Right renal pelvis (tissue), 4 donors: ENCODE results near the gene THRB. TPM values are rescaled to one million over a fixed set of nuclear protein-coding genes. Genes with fewer than 3 reads are reported as not detected.

ENCODE experiments used
- DNase-seq, 4 donors: peaks; one replicate each; pipeline ENCODE4 v3.0.0-alpha.2; 2013; ENCODE audit warnings: low read depth in 4 of 4, low spot score in 3 of 4, missing footprints in 1 of 4
- polyA plus RNA-seq, 4 donors: library from polyadenylated mRNA; unstranded; fragments of 120-200 nt; gene quantifications; one replicate each; pipeline ENCODE4 v1.2.1, GENCODE V29; 2013; ENCODE audit not compliant: insufficient read length in 4 of 4

Gene THRB
- polyA plus RNA-seq, 4 donors, result 23.2 to 31.3 (median 27.0) TPM

DNA sequence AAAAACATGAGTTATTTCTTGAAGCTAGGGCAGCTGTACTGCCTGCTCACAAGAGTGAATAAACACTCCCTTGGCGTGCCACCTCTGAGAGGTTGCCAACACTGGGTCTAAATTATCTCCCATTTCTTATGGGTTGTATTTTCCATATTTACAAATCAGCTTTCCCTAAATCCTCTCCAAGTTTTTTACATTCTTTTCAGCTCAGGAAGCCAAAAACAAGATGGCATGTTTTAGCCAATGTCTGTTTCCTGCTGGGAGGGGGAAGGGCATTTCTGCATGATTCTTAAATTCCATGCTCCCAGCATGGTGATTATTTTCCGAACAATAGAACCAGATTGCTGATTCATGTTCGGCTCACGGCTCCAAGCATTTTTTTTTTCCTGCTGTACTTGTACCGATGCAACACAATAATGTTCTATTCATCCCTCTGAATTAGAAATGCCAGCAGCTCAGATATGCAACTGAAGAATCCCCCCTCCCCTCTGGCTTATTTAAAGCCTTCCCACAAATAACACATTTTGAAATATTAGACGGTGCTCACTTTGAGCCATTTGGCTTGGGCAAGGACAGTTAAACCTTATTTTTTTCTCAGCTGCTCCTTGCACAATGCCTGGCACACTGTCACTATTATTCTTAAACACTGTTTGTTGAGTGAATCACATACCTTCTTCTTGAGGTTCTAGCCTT lies 252.5 kb downstream of the THRB start:
- DNase-seq, result no peak

GRCh38 chr3:24240306-24240705 lies 254.3 kb downstream of the THRB start:
- no peak for DNase-seq

DNA sequence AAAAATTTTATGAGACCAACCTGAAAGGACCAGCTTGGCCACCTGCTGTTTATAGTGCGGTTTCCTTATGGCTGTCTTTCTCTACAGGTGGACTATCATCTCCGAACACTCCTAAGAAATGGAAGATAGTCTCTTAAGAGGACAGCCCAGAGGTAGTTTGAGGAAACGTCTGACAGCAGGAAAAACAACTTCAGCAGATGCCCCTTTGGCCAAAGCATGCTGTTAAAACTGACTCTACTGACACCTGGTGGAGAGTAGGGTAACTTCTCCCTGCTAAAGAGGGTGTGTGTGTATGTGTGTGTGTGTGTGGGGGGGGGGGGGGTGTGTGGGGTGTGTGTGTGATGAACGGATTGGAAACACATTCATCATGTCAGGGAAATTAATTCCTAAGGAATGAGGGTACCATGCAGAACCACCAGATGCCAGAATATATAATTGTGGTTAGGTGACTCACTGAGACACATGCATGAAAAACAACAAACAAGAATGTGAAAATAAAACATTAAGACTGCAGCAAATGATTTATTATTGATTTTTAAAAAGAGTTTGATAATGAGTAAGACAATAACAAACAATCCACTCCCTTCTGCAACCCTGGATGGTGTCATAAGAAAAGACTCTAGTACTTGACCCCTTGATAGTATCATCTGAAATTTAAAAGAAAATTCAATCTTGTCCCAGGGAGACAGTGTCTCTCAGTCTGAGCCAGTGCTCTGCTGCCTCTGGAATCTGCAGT lies 256.5 kb downstream of the THRB start:
- DNase-seq, result peak; percentile 47 to 52 (median 49)

- DNase-seq, result no peak
Measured at GRCh38 chr3:24235121-24235520, 259.5 kb downstream of the THRB start.

GRCh38 chr3:24232784-24233183 lies 261.9 kb downstream of the THRB start:
- no peak for DNase-seq

DNA sequence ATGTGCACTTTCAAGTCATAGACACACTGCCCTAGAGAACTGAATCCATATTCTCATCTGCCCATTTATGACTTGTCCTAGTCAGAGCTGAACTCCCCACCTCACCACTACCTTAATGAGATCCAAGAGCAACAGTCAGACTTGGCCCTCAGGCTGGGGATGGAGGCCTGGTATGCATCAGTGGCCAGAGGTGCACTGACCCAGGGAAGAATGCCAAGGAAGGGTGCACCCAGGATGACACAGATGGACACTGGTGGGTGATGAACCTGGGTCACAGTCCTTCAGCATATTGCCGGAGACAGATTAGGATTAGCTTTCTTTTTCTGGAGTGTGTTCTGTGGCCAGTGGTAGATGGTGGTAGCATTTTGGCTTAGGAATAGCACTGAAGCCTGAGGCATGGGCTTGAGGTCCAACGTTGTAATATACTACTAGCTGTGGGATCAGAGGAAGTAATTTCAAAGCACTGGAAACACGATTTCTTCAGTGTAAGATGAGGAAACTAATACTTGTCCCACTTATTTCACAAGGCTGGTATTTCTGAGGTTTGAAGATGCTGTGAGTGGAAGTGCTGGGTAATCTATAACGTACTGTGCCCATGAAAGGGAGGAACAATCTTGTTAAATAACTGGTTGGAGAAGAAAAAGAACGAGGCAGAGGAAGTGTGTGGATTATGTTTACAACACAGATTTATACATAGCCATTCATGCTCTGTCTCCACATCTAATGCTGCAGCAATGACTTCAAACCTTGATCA lies 265.0 kb downstream of the THRB start:
- no peak for DNase-seq

DNA sequence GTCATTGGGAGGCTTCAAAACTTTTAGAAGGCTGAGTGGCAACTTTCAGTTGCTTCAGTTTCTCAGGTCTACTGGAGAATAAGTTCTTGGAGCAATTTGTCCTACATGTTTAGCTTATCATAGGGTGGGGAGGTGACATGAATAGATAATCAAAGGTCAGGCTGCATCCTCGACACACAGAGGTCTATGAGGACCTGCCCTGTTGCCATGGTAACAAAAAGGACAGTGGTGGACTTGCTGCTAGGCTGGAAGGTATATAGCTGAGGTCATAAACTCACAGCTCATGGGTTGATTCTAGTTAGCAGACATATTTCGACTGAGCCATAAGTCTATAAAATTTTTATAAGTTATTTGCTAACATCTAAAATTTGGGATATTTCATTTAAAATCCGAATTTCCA lies 267.0 kb downstream of the THRB start:
- DNase-seq, result no peak

DNA sequence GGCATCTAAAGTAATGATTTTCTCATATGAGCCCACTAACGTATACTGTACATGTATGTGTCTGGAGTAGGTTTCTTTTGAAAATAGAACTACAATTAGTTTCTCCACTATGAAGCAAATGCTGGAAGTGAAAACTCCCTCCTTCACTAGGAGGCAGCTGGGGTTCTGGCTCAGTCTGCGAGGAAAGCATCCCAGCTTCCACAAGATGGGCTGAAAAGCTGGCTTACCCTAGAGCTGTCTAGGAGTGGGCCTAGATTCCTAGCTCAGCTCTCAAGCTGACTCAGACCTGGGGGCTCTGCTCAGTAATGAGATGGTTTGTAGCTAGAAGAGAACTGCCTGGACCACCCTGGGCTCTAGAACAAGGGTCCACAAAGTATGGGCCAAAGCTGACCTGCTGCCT lies 268.3 kb downstream of the THRB start:
- no peak for DNase-seq

- DNase-seq, result no peak
Measured at GRCh38 chr3:24225385-24225950, 269.2 kb downstream of the THRB start.

DNA sequence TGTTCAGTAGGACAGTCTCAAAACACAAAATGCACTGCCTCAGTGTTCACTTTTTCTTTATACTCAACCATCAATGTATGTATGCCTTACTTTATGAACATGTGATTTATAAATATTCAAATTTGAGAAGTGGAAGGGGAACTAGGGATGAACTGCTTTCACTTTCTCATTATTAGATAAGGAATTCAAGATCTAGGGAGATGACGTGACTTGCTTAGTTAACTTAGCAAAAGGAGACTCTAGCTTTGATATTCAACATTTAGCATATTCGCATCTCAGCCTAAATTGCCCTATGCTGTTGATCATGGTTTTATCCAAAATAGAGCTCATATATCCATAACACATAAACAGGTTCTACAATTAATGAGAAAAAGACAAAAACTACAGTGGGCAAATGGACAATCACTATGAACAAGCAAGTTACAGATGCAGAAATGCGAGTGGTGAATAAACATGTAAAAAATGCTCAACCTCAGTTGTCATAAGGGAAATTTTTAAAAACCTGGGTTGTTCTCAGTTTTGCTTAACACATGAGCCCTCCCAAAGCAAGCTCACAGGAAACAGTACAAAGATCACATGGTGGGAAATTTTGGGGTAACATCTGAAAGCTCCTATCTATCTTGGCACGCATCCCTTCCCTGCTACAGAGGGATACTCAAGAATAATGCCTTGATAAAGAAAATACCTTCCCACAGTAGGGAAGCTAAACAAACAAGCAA lies 269.8 kb downstream of the THRB start:
- no peak for DNase-seq

- DNase-seq, result no peak
Measured at GRCh38 chr3:24222165-24222805, 272.4 kb downstream of the THRB start.

- no peak for DNase-seq
Measured at GRCh38 chr3:24220859-24221657, 273.6 kb downstream of the THRB start.

GRCh38 chr3:24215502-24215901 lies 279.1 kb downstream of the THRB start:
- DNase-seq, result no peak

GRCh38 chr3:24211381-24211780 lies 283.3 kb downstream of the THRB start:
- no peak for DNase-seq

GRCh38 chr3:24202071-24202470 lies 292.6 kb downstream of the THRB start:
- no peak for DNase-seq

GRCh38 chr3:24201301-24201700 lies 293.3 kb downstream of the THRB start:
- DNase-seq, result no peak

GRCh38 chr3:24199775-24200247 lies 294.8 kb downstream of the THRB start:
- DNase-seq, result no peak

DNA sequence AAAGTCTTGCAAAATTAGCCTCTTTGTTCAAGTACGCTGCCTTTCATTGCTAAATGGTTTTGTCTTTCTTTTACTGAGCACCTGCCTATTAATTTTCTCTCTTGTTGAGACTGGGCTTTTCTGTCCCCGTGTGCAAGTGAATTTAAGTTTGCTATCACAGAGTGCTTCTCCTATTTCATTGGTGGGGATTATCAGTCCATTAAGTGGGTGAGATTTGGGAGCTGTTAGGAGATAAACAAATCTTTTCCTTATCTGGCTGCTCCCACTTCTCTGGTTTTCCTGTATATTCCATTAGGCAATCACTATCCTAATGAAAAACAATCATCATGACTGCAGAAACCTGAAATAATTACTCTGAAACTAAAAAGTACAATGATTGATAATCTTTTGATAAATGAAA lies 295.4 kb downstream of the THRB start:
- DNase-seq, result no peak

DNA sequence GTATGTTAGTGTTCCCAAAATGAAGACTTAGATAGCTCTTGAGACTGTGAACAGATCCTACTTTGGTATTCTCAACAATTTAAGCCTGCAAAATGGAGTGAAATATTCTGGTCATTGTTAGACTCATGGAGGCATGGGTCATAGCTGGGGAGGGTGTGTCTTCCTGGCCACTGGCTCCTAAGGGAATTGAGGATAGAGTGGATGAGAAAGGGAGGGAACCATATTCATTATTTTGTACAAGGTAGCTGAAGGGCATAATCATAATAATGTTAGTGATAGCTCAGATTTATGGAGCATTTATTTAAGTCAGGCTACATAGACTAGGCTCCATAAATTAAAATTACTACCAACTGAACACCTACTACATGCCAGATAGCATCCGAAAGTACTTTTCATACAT lies 295.9 kb downstream of the THRB start:
- no peak for DNase-seq
